ENCODE measurements around the gene PRRX2. TPM values are rescaled to one million over a fixed set of nuclear protein-coding genes. Genes with fewer than 3 reads are reported as not detected.

Gene PRRX2
- total and polyA plus RNA-seq, 3 donors from 2014 or later = 14.6 to 19.1 (median 15.3) TPM

DNA sequence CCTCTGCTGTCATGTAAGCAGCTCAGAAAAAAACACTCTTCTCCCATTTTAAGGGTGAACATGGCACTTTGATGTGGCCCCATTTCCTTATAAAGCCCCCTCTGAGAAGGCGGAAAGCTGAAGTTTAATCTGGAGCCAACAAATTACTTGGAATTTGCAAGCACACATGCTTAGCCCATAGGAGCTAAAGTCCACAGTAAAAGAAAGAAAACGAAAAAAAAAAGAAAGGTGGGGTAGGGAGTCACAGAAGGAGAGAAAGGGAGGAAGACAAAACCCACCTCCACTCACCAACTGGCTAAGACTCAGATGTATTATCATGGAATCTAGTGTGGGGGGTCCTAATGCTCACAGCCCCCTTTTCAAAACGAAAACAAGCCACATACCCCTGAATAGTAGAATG is 30.4 kb downstream of the PRRX2 start:
- Histone ChIP-seq H3K27me3 (no peaks in the 10 kb centered on the region), H3K4me3 (no peak overlapping the region), H3K9me3 (no peaks in the 10 kb centered on the region), H3K27ac (no peak overlapping the region), H3K4me1 (peaks cover 8% of the 10 kb centered on the region), H3K36me3 (ENCODE audit: low read depth, missing control alignments) (no peaks in the 10 kb centered on the region)
- intact Hi-C loops (cut with DNase I; ENCODE audit: low total_unique reads) = no loop called here
- no peak for DNase-seq
- WGBS, 2 donors = 54 to 67% methylated on average over 3 of the region's 3 CpGs
- no peak for TF ChIP-seq POLR2A (IDR thresholded peaks at IDR 0.05)
- TF ChIP-seq, protein P1, sequence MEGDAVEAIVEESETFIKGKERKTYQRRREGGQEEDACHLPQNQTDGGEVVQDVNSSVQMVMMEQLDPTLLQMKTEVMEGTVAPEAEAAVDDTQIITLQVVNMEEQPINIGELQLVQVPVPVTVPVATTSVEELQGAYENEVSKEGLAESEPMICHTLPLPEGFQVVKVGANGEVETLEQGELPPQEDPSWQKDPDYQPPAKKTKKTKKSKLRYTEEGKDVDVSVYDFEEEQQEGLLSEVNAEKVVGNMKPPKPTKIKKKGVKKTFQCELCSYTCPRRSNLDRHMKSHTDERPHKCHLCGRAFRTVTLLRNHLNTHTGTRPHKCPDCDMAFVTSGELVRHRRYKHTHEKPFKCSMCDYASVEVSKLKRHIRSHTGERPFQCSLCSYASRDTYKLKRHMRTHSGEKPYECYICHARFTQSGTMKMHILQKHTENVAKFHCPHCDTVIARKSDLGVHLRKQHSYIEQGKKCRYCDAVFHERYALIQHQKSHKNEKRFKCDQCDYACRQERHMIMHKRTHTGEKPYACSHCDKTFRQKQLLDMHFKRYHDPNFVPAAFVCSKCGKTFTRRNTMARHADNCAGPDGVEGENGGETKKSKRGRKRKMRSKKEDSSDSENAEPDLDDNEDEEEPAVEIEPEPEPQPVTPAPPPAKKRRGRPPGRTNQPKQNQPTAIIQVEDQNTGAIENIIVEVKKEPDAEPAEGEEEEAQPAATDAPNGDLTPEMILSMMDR (IDR thresholded peaks at IDR 0.05) = no peak

DNA sequence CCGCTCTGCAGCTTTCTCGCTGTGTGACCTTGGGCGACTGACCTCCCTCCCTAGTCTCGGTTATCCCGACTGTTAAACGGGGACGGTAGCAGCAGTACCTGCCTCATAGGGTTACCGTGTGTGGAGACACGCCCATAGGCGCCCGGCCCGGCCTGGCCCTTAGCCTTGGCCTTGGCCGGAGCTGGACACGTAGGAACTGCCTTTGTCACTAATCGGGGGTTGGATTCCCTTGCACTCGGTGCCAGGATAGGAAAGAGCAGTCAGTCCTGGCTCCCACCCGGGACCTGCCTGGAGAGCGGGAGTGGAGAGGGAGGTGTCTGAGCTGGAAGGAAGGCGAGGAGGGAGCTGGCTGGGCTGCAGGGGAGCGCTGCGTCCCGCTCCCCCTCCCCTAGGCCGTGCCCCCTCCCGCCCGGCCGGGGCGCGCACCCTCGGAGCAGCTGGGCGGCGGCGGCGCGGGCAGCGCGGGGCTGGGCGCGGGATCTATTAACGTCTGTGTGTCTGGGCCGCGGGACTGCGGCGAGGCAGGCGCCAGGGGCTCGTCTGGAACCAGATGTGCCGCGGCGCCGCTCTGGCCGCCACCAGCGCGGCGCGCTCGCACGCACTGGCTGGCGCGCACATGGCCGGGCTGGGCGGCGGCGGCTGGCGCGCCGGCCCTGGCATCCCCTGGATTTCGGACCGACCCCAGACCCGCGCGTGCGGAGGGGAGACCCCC is 31.7 kb downstream of the PRRX2 start:
- TF ChIP-seq, protein P1 (IDR thresholded peaks at IDR 0.05) = no peak
- TF ChIP-seq POLR2A (IDR thresholded peaks at IDR 0.05) = no peak
- peak overlapping the region; percentile 51 to 59 for H3K4me3 ChIP-seq
- peaks cover 8% of the 10 kb centered on the region for H3K4me1 ChIP-seq
- H3K36me3 ChIP-seq (ENCODE audit: low read depth, missing control alignments) = no peaks in the 10 kb centered on the region
- H3K9me3 ChIP-seq = no peaks in the 10 kb centered on the region
- H3K27ac ChIP-seq = peak overlapping the region in 1 of 2 donors; percentile 53
- WGBS, 2 donors = 1 to 4% methylated on average over 9 to 55 of the region's 71 CpGs
- intact Hi-C loops (cut with DNase I; ENCODE audit: low total_unique reads) = no loop called here
- H3K27me3 ChIP-seq = no peaks in the 10 kb centered on the region
- DNase-seq = peak; percentile 41

DNA sequence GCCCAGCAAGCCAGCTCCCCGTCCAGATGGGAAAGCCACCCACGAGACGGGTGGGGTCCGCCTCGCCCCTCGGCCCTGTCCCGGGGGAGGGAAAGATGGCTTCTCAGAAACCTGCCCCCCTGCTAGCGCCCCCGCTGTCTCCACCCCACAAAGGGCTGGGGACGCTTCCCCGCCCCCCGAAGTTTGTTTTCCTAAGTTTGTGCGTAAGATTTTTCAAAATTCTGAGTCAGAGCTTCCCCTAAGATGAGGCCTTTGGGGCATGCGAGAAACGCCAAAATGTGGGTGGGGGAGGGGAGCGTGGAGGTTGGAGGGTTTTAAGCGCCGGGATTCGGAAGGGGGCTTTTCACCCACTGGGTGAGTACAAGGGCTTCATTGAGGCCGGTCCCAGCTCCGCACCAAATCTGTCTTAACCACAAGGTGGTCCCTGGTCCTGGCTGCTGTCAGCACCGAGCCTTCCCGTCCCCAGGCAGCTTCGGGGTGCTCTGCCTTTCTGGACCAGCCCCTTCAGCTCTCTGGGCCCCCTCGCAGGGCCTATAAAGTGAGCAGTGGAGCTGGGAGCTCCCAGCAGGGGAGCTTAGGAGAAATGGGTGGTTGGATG is 32.3 kb downstream of the PRRX2 start:
- H3K27me3 ChIP-seq = no peaks in the 10 kb centered on the region
- peak overlapping the region; percentile 51 to 59 for H3K4me3 ChIP-seq
- no peaks in the 10 kb centered on the region for H3K36me3 ChIP-seq (ENCODE audit: low read depth, missing control alignments)
- H3K27ac ChIP-seq = peak overlapping the region in 1 of 2 donors; percentile 53
- WGBS, 2 donors = 5 to 6% methylated on average over 12 to 25 of the region's 25 CpGs
- intact Hi-C loops (cut with DNase I; ENCODE audit: low total_unique reads) = no loop called here
- no peak for DNase-seq
- no peaks in the 10 kb centered on the region for H3K9me3 ChIP-seq
- H3K4me1 ChIP-seq = peaks cover 8% of the 10 kb centered on the region
- TF ChIP-seq, protein P1 (IDR thresholded peaks at IDR 0.05) = no peak
- TF ChIP-seq POLR2A (IDR thresholded peaks at IDR 0.05) = no peak

DNA sequence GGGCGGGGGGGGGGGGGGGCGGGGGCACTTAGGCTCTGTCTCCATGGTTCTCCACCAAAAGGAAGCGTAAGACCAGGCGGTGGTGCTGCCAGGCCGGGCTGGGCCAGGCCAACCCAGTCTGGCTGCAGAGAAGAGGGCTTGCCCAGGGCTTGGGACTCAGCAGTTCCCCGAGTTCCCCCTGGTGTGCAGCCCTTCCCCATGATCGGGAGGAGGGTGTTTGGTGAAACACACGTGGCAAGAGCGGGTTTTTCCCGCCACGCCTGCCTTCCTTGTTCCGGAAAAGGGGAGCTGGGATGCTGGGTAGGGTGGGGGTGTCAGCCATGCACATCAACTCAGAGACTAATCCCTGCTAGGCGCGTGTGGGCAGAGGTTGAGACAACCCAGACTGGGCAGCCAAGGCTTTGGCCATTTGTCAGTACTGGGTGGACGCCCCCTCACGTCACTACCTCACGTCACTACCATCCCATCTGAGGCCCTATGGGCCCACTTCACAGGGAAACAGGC is 32.9 kb downstream of the PRRX2 start:
- DNase-seq = no peak
- H3K27me3 ChIP-seq = no peaks in the 10 kb centered on the region
- no peaks in the 10 kb centered on the region for H3K36me3 ChIP-seq (ENCODE audit: low read depth, missing control alignments)

More for the DNA sequence above, 32.9 kb downstream of the PRRX2 start:
- Histone ChIP-seq H3K4me1 (peaks cover 8% of the 10 kb centered on the region), H3K27ac (no peak overlapping the region), H3K9me3 (no peaks in the 10 kb centered on the region), H3K4me3 (peak overlapping the region in 1 of 2 donors; percentile 59)
- WGBS, 2 donors = 39 to 67% methylated on average over 10 to 17 of the region's 17 CpGs
- intact Hi-C loops (cut with DNase I; ENCODE audit: low total_unique reads) = no loop called here
- TF ChIP-seq, protein P1 (IDR thresholded peaks at IDR 0.05) = no peak
- TF ChIP-seq POLR2A (IDR thresholded peaks at IDR 0.05) = no peak
